PFSK-1 (cell line): ENCODE measurements around the gene RPN1.

ENCODE experiments used
- FOXP2 ChIP-seq: optimal IDR thresholded peaks from 2 replicates; pipeline ENCODE3; 2011; ENCODE audit warnings: borderline replicate concordance, control low read depth, inconsistent platforms; ENCODE audit not compliant: insufficient read depth; ENCODE audit errors: extremely low read length, extremely low read depth
- POLR2AphosphoS5 ChIP-seq: IDR thresholded peaks from 2 replicates; pipeline ENCODE4 v1.6.1; 2012; ENCODE audit warnings: low read depth, mild to moderate bottlenecking, control low read depth, low read length, moderate library complexity
- REST ChIP-seq, 2 experiments: IDR thresholded peaks; 2 replicates each; pipeline versions ENCODE4 v1.6.1 to v1.8.0; 2011 to 2012; ENCODE audit warnings: low read depth in 2 of 2, low read length in 2 of 2, control low read depth in 1 of 2, inconsistent platforms in 1 of 2, mild to moderate bottlenecking in 1 of 2, moderate library complexity in 1 of 2; ENCODE audit not compliant: insufficient read depth in 1 of 2
- SIN3A ChIP-seq: IDR thresholded peaks from 2 replicates; pipeline ENCODE4 v1.6.1; 2012; ENCODE audit warnings: mild to moderate bottlenecking, low read length, moderate library complexity, borderline replicate concordance; ENCODE audit not compliant: insufficient read depth
- TAF1 ChIP-seq: IDR thresholded peaks from 2 replicates; pipeline ENCODE4 v1.6.1; 2012; ENCODE audit warnings: low read length, control low read depth, borderline replicate concordance; ENCODE audit not compliant: insufficient read depth

The RPN1 gene

GRCh38 chr3:128577711-128578110 is 72.9 kb downstream of the RPN1 start:
- TF ChIP-seq REST (IDR thresholded peaks at IDR 0.05; ENCODE audit: insufficient read depth in 1 of 2, low read depth in 2 of 2, low read length in 2 of 2), result no peak
- TF ChIP-seq SIN3A, result no peak
- TF ChIP-seq FOXP2, result no peak
- no peak for TF ChIP-seq POLR2AphosphoS5
- TF ChIP-seq TAF1, result no peak

- no peak for TF ChIP-seq SIN3A
Observed at GRCh38 chr3:128576290-128576689, 74.3 kb downstream of the RPN1 start.

GRCh38 chr3:128575777-128576176 is 74.8 kb downstream of the RPN1 start:
- TF ChIP-seq POLR2AphosphoS5 (no peak), FOXP2 (no peak), REST (IDR thresholded peaks at IDR 0.05; ENCODE audit: insufficient read depth in 1 of 2, low read depth in 2 of 2, low read length in 2 of 2) (no peak), TAF1 (no peak), SIN3A (no peak)

GRCh38 chr3:128573707-128574162 is 76.9 kb downstream of the RPN1 start:
- TF ChIP-seq SIN3A (no peak), FOXP2 (no peak), POLR2AphosphoS5 (no peak), TAF1 (no peak), REST (IDR thresholded peaks at IDR 0.05; ENCODE audit: insufficient read depth in 1 of 2, low read depth in 2 of 2, low read length in 2 of 2) (no peak)

GRCh38 chr3:128573160-128573559 is 77.5 kb downstream of the RPN1 start:
- no peak for TF ChIP-seq FOXP2
- TF ChIP-seq POLR2AphosphoS5, result no peak
- no peak for TF ChIP-seq REST (IDR thresholded peaks at IDR 0.05; ENCODE audit: insufficient read depth in 1 of 2, low read depth in 2 of 2, low read length in 2 of 2)
- no peak for TF ChIP-seq TAF1
- TF ChIP-seq SIN3A, result no peak

- TF ChIP-seq POLR2AphosphoS5, result no peak
- no peak for TF ChIP-seq FOXP2
- no peak for TF ChIP-seq REST (IDR thresholded peaks at IDR 0.05; ENCODE audit: insufficient read depth in 1 of 2, low read depth in 2 of 2, low read length in 2 of 2)
- no peak for TF ChIP-seq TAF1
- no peak for TF ChIP-seq SIN3A
Observed at GRCh38 chr3:128572644-128573105, 77.9 kb downstream of the RPN1 start.
